HEK293 (cell line): ENCODE data around the gene ZDHHC3.

Source experiments
- CTCF ChIA-PET: fragments of 350-600 bp; formaldehyde crosslinking; extraction: SDS; loops from one replicate; lab custom pipeline; 2021; ENCODE audit warnings: antibody characterized with exemption; lab: Yijun Ruan, JAX
- POLR2A ChIA-PET: fragments of 300-600 bp; formaldehyde crosslinking; extraction: SDS; loops from one replicate; lab custom pipeline; 2020; ENCODE audit warnings: antibody characterized with exemption, inconsistent platforms; lab: Yijun Ruan, JAX
- H3K27ac ChIP-seq: fragments of 200-500 bp; sonication (Bioruptor generic); 2 replicates; pipeline ENCODE4 v1.5.1; 2014; ENCODE audit warnings: low read depth, low read length, control low read depth, inconsistent platforms; ENCODE audit errors: extremely low read depth
- H3K36me3 ChIP-seq, 2 experiments: fragments of 200-500 bp in 1 of 2; sonication (Bioruptor generic) in 1 of 2; 1 replicate in 1 of 2; 2 replicates in 1 of 2; pipeline ENCODE4 v1.5.1; 2014 to 2017; ENCODE audit warnings: inconsistent platforms in 2 of 2, low read length in 2 of 2; ENCODE audit not compliant: control insufficient read depth in 2 of 2, insufficient read depth in 1 of 2
- H3K4me1 ChIP-seq: fragments of 200-500 bp; sonication (Bioruptor generic); 2 replicates; pipeline ENCODE4 v1.5.1; 2014; ENCODE audit warnings: mild to moderate bottlenecking, low read length, inconsistent platforms; ENCODE audit not compliant: control insufficient read depth, insufficient read depth
- H3K4me3 ChIP-seq: 2 replicates; pipeline ENCODE4 v1.5.1; 2011; ENCODE audit warnings: low read depth, mild to moderate bottlenecking, control low read depth, low read length, moderate library complexity
- H3K9me3 ChIP-seq: fragments of 200-500 bp; sonication (Bioruptor generic); 2 replicates; pipeline ENCODE4 v1.5.1; 2014; ENCODE audit warnings: low read depth, low read length, inconsistent platforms; ENCODE audit not compliant: control insufficient read depth, insufficient read depth
- EGR2 ChIP-seq: fragments of 450-650 bp; formaldehyde crosslinking; IDR thresholded peaks from 2 replicates; pipeline ENCODE4 v1.5.1; 2016; ENCODE audit warnings: low read depth, missing biosample characterization, missing genetic modification characterization
- GFI1B ChIP-seq: fragments of 450-650 bp; formaldehyde crosslinking; IDR thresholded peaks from 2 replicates; pipeline ENCODE4 v1.5.1; 2016; ENCODE audit warnings: missing biosample characterization, missing genetic modification characterization
- IKZF3 ChIP-seq: fragments of 450-650 bp; IDR thresholded peaks from 2 replicates; pipeline ENCODE4 v1.5.0; 2018; ENCODE audit warnings: missing biosample characterization, mild to moderate bottlenecking, missing genetic modification characterization, moderate library complexity
- KLF9 ChIP-seq: fragments of 450-650 bp; formaldehyde crosslinking; IDR thresholded peaks from 2 replicates; pipeline ENCODE4 v1.5.1; 2016; ENCODE audit warnings: missing biosample characterization, missing genetic modification characterization, low read depth
- MEIS1 ChIP-seq: sonication (generic); formaldehyde crosslinking; IDR thresholded peaks from 2 replicates; pipeline ENCODE4 v1.8.1; 2022; ENCODE audit warnings: missing genetic modification reagents, mild to moderate bottlenecking, borderline replicate concordance
- PRDM1 ChIP-seq: fragments of 450-650 bp; formaldehyde crosslinking; IDR thresholded peaks from 2 replicates; pipeline ENCODE4; 2016; ENCODE audit warnings: missing biosample characterization, missing genetic modification characterization
- PRDM6 ChIP-seq: fragments of 450-650 bp; formaldehyde crosslinking; IDR thresholded peaks from 2 replicates; pipeline ENCODE4 v1.5.1; 2017; ENCODE audit warnings: missing biosample characterization, missing genetic modification characterization
- SETDB1 ChIP-seq: IDR thresholded peaks from one replicate; pipeline ENCODE4 v1.6.1; 2017; ENCODE audit warnings: mild to moderate bottlenecking, low read length, moderate library complexity, mixed read lengths; ENCODE audit not compliant: insufficient read length
- SP3 ChIP-seq: fragments of 450-650 bp; formaldehyde crosslinking; IDR thresholded peaks from 2 replicates; pipeline ENCODE4 v1.5.1; 2016; ENCODE audit warnings: missing biosample characterization, missing genetic modification characterization
- TRIM28 ChIP-seq: IDR thresholded peaks from 2 replicates; pipeline ENCODE4 v1.6.1; 2011; ENCODE audit warnings: low read length, control low read depth, borderline replicate concordance
- ZBTB11 ChIP-seq: fragments of 450-650 bp; formaldehyde crosslinking; conservative IDR thresholded peaks from 2 replicates; pipeline ENCODE4 v1.5.1; 2016; ENCODE audit warnings: low read depth, missing biosample characterization, missing genetic modification characterization
- ZNF133 ChIP-seq: fragments of 450-650 bp; formaldehyde crosslinking; IDR thresholded peaks from 2 replicates; pipeline ENCODE4 v1.5.1; 2016; ENCODE audit warnings: missing biosample characterization, missing genetic modification characterization
- ZNF155 ChIP-seq: fragments of 450-650 bp; formaldehyde crosslinking; IDR thresholded peaks from 2 replicates; pipeline ENCODE4 v1.5.1; 2016; ENCODE audit warnings: missing biosample characterization, missing genetic modification characterization
- ZNF16 ChIP-seq: fragments of 450-650 bp; formaldehyde crosslinking; IDR thresholded peaks from 2 replicates; pipeline ENCODE4 v1.5.1; 2016; ENCODE audit warnings: low read depth, missing biosample characterization, missing genetic modification characterization
- ZNF26 ChIP-seq: fragments of 450-650 bp; formaldehyde crosslinking; IDR thresholded peaks from 2 replicates; pipeline ENCODE4 v1.5.1; 2016; ENCODE audit warnings: missing biosample characterization, missing genetic modification characterization
- ZNF266 ChIP-seq: fragments of 450-650 bp; formaldehyde crosslinking; IDR thresholded peaks from 2 replicates; pipeline ENCODE4 v1.5.1; 2016; ENCODE audit warnings: missing biosample characterization, missing genetic modification characterization, low read depth
- ZNF324 ChIP-seq: fragments of 450-650 bp; formaldehyde crosslinking; IDR thresholded peaks from 2 replicates; pipeline ENCODE4 v1.5.1; 2016; ENCODE audit warnings: missing biosample characterization, missing genetic modification characterization
- ZNF350 ChIP-seq: fragments of 450-650 bp; formaldehyde crosslinking; IDR thresholded peaks from 2 replicates; pipeline ENCODE4 v1.5.0; 2017; ENCODE audit warnings: missing biosample characterization, mild to moderate bottlenecking, missing genetic modification characterization
- ZNF596 ChIP-seq: fragments of 450-650 bp; IDR thresholded peaks from 2 replicates; pipeline ENCODE4 v1.5.0; 2018; ENCODE audit warnings: missing biosample characterization, mild to moderate bottlenecking, missing genetic modification characterization, moderate library complexity
- ZNF623 ChIP-seq: fragments of 450-650 bp; formaldehyde crosslinking; IDR thresholded peaks from 2 replicates; pipeline ENCODE4 v1.5.1; 2016; ENCODE audit warnings: missing biosample characterization, missing genetic modification characterization
- ZNF629 ChIP-seq: fragments of 450-650 bp; formaldehyde crosslinking; IDR thresholded peaks from 2 replicates; pipeline ENCODE4 v1.5.1; 2017; ENCODE audit warnings: missing biosample characterization, missing genetic modification characterization
- ZNF645 ChIP-seq: fragments of 450-650 bp; formaldehyde crosslinking; IDR thresholded peaks from 2 replicates; pipeline ENCODE4; 2016; ENCODE audit warnings: missing biosample characterization, missing genetic modification characterization
- ZNF776 ChIP-seq: fragments of 450-650 bp; formaldehyde crosslinking; IDR thresholded peaks from 2 replicates; pipeline ENCODE4 v1.5.0; 2017; ENCODE audit warnings: missing biosample characterization, missing genetic modification characterization, borderline replicate concordance
- ZNF791 ChIP-seq: fragments of 450-650 bp; formaldehyde crosslinking; IDR thresholded peaks from 2 replicates; pipeline ENCODE4 v1.5.1; 2016; ENCODE audit warnings: missing biosample characterization, missing genetic modification characterization
- ZSCAN23 ChIP-seq: fragments of 450-650 bp; formaldehyde crosslinking; IDR thresholded peaks from 2 replicates; pipeline ENCODE4 v1.5.1; 2016; ENCODE audit warnings: missing biosample characterization, missing genetic modification characterization

ZDHHC3 gene

GRCh38 chr3:44927371-44927770 is 48.6 kb downstream of the ZDHHC3 start (continued):
- TF ChIP-seq PRDM6 (tag by site-specific recombination): no peak

- TF ChIP-seq ZNF791 (tag by site-specific recombination): no peak
- TF ChIP-seq KLF9 (tag by site-specific recombination): no peak
- TF ChIP-seq TRIM28: no peak
- no peak for TF ChIP-seq IKZF3 (tag by site-specific recombination)
- no peak for TF ChIP-seq ZNF776 (tag by site-specific recombination)
- no peak for TF ChIP-seq PRDM1 (tag by site-specific recombination)
- TF ChIP-seq ZNF16 (tag by site-specific recombination): no peak
- TF ChIP-seq ZSCAN23 (tag by site-specific recombination): no peak
- TF ChIP-seq ZNF645 (tag by site-specific recombination): no peak
- TF ChIP-seq MEIS1: no peak
- no peak for TF ChIP-seq ZNF266 (tag by site-specific recombination)
- no peak for TF ChIP-seq ZNF133 (tag by site-specific recombination)
- TF ChIP-seq GFI1B (tag by site-specific recombination): no peak
- Histone ChIP-seq H3K36me3 (peaks cover 0 to 70% of the 10 kb centered on the region in 2 experiments; a peak in 2 of 3 replicates), H3K9me3 (no peaks in the 10 kb centered on the region), H3K4me1 (no peaks in the 10 kb centered on the region), H3K4me3 (no peak overlapping the region), H3K27ac (no peak overlapping the region)
- CTCF ChIA-PET: interaction anchor here (0.6 to 0.8 kb wide), 2 partner anchors 14 to 997 kb away, joined by 3 to 4 read pairs; no protein-coding TSS in a partner anchor
- POLR2A ChIA-PET: no interaction called here
Observed at GRCh38 chr3:44926921-44927320, 49.1 kb downstream of the ZDHHC3 start.

- Histone ChIP-seq H3K27ac (no peak overlapping the region), H3K4me3 (no peak overlapping the region), H3K36me3 (peaks cover 0 to 70% of the 10 kb centered on the region in 2 experiments; a peak in 2 of 3 replicates), H3K4me1 (no peaks in the 10 kb centered on the region), H3K9me3 (no peaks in the 10 kb centered on the region)
- TF ChIP-seq ZNF350 (tag by site-specific recombination) (no peak), ZNF133 (tag by site-specific recombination) (no peak), EGR2 (tag by site-specific recombination) (no peak), ZNF623 (tag by site-specific recombination) (no peak), ZNF324 (tag by site-specific recombination) (no peak), ZNF629 (no peak), ZNF776 (tag by site-specific recombination) (no peak), ZBTB11 (no peak), SETDB1 (no peak), ZNF26 (tag by site-specific recombination) (no peak), ZNF155 (tag by site-specific recombination) (no peak), ZNF596 (no peak), SP3 (tag by site-specific recombination) (no peak)
- ChIA-PET CTCF (interaction anchor here (0.6 to 0.8 kb wide), 2 partner anchors 13 to 998 kb away, joined by 3 to 4 read pairs; no protein-coding TSS in a partner anchor), POLR2A (no interaction called here)
Observed at GRCh38 chr3:44926172-44926571, 49.8 kb downstream of the ZDHHC3 start.
